ENCODE data around the gene NBEAL2. TPM values are rescaled to one million over a fixed set of nuclear protein-coding genes. Genes with fewer than 3 reads are reported as not detected.

The NBEAL2 gene
- total and polyA plus RNA-seq, 2 of the 4 experiments (the other 2 are of a cell fraction) = 2.2 to 12.5 TPM

- H2BK20ac ChIP-seq (ENCODE audit: low read depth, low read length) = no peak overlapping the region
- H3K4me1 ChIP-seq (ENCODE audit: control insufficient read depth, insufficient read depth, low read length) = peaks cover 28% of the 10 kb centered on the region
- H3K79me1 ChIP-seq (ENCODE audit: low read depth in 1 of 2, low read length in 2 of 2) = peaks cover 35 to 89% of the 10 kb centered on the region in 2 experiments
- H2AK5ac ChIP-seq (ENCODE audit: low read depth, low read length) = no peak overlapping the region
- H3K9me3 ChIP-seq (ENCODE audit: control insufficient read depth, insufficient read depth, low read length) = no peaks in the 10 kb centered on the region
- H3K9ac ChIP-seq (ENCODE audit: low read depth, low read length) = no peak overlapping the region
- in situ Hi-C loops (cut with MboI; ENCODE audit: low sequenced_read_pairs) = no loop called here
- H2BK5ac ChIP-seq (ENCODE audit: low read depth, low read length, poor library complexity, severe bottlenecking) = no peak overlapping the region
- H3K4me2 ChIP-seq (ENCODE audit: low read depth, low read length) = no peak overlapping the region
- WGBS, 2 experiments (ENCODE audit: extremely low coverage in 2 of 2, insufficient read length in 1 of 2) = 75% methylated on average over 4 of the region's 11 CpGs; no CpG with 5 or more reads in 1 of the 2 experiments
- H3K14ac ChIP-seq (replicated peaks; ENCODE audit: low read depth, low read length) = no peak overlapping the region
- peaks cover 45% of the 10 kb centered on the region for H3K9me1 ChIP-seq (ENCODE audit: insufficient read depth, low read length)
- dilution Hi-C loops (cut with HindIII; ENCODE audit: low sequenced_read_pairs, unreplicated experiment) = no loop called here
- no peak overlapping the region for H3K23ac ChIP-seq (ENCODE audit: low read depth, low read length)
- no peak overlapping the region for H4K5ac ChIP-seq (ENCODE audit: low read depth, low read length)
- TF ChIP-seq MXI1 (IDR thresholded peaks at IDR 0.05; ENCODE audit: borderline replicate concordance, low read depth, low read length) (no peak), MAFK (IDR thresholded peaks at IDR 0.05; ENCODE audit: low read depth, low read length) (no peak), SMC3 (IDR thresholded peaks at IDR 0.05; ENCODE audit: low read depth, low read length) (no peak)
- no peak overlapping the region for H3K56ac ChIP-seq (ENCODE audit: extremely low read depth, insufficient read depth, low read length)
- no peak overlapping the region for H2BK120ac ChIP-seq (ENCODE audit: low read depth, low read length)
- ATAC-seq (ENCODE audit: low read depth) (no peak), DNase-seq (no peak)
- no peak overlapping the region for H3K27ac ChIP-seq (ENCODE audit: insufficient read depth, low read length)
- POLR2A ChIA-PET (ENCODE audit: unreplicated experiment) = no interaction called here
- BruUV-seq (replicated peaks) = no TSS peak
- no peak overlapping the region for H2BK15ac ChIP-seq (ENCODE audit: low read depth, low read length)
- no peak overlapping the region for H2AFZ ChIP-seq (replicated peaks; ENCODE audit: low read length, poor library complexity)
- no peak overlapping the region for H4K91ac ChIP-seq (ENCODE audit: insufficient read depth, low read depth, low read length)
- no peak overlapping the region for H3K4ac ChIP-seq (ENCODE audit: low read depth, low read length)
- CTCF ChIA-PET = no interaction called here
- intact Hi-C loops (cut with micrococcal nuclease) = no loop called here
- H2AK9ac ChIP-seq (replicated peaks; ENCODE audit: low read depth, low read length, poor library complexity) = no peak overlapping the region
- H3K18ac ChIP-seq (ENCODE audit: low read depth, low read length) = no peak overlapping the region
- H3K36me3 ChIP-seq (ENCODE audit: control insufficient read depth, insufficient read depth, low read length) = 0 out of 2 replicates have a peak, but pooled peaks cover 1% of the 10 kb centered on the region
- no peaks in the 10 kb centered on the region for H3K27me3 ChIP-seq (ENCODE audit: control insufficient read depth, insufficient read depth, low read length)
- H4K20me1 ChIP-seq (ENCODE audit: insufficient read depth, low read length) = peaks cover 87% of the 10 kb centered on the region
- H3K4me3 ChIP-seq (ENCODE audit: insufficient read depth, low read depth, low read length) = no peak overlapping the region
- no peak overlapping the region for H4K8ac ChIP-seq (ENCODE audit: low read depth in 2 of 2, low read length in 2 of 2)
Observed at GRCh38 chr3:46957092-46957820, 22.2 kb upstream of the NBEAL2 start.
